ENCODE results near the gene VAV3. TPM values are rescaled to one million over a fixed set of nuclear protein-coding genes. Genes with fewer than 3 reads are reported as not detected.
"Not testable (repeated sequence)": the region's sequence is repeated elsewhere in the genome, so short reads cannot be mapped to it uniquely, and the experiment has no call there.

The VAV3 gene
- total RNA-seq, 1 donor from 2014 or later = 4.8 TPM

- no peaks in the 10 kb centered on the region for H3K27me3 ChIP-seq (ENCODE audit: control insufficient read depth, insufficient read depth, low read length)
- no peak overlapping the region for H3K4me3 ChIP-seq (ENCODE audit: low read depth, low read length)
- H3K36me3 ChIP-seq (ENCODE audit: control insufficient read depth, insufficient read depth, low read length) = no peaks in the 10 kb centered on the region
- no peak for DNase-seq (ENCODE audit: low read depth)
- TF ChIP-seq CTCF (IDR thresholded peaks at IDR 0.05; ENCODE audit: insufficient read depth, low read length, poor library complexity, severe bottlenecking) = no peak
Measured at GRCh38 chr1:107851418-107851817, 113.6 kb downstream of the VAV3 start.

DNA sequence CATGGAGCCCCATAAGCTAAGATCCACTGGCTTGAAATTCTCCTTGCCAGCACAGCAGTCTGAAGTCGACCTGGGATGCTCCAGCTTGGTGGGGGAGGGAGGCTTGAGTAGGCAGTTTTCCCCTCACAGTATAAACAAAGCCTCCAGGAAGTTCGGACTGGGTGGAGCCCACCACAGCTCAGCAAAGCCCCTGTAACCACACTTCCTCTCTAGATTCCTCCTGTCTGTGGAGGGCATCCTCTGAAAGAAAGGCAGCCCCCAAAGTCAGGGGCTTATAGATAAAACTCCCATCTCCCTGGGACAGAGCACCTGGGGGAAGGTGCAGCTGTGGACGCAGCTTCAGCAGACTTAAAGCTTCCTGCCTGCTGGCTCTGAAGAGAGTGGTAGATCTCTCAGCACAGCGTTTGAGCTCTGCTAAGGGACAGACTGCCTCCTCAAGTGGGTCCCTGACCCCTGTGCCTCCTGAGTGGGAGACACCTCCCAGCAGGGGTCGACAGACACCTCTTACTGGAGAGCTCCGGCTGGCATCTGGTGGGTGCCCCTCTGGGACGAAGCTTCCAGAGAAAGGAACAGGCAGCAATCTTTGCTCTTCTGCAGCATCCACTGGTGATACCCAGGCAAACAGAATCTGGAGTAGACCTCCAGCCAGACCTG lies 120.3 kb downstream of the VAV3 start:
- H3K4me3 ChIP-seq (ENCODE audit: low read depth, low read length); H3K36me3 ChIP-seq (ENCODE audit: control insufficient read depth, insufficient read depth, low read length); H3K27me3 ChIP-seq (ENCODE audit: control insufficient read depth, insufficient read depth, low read length); DNase-seq (ENCODE audit: low read depth): not testable (repeated sequence)

DNA sequence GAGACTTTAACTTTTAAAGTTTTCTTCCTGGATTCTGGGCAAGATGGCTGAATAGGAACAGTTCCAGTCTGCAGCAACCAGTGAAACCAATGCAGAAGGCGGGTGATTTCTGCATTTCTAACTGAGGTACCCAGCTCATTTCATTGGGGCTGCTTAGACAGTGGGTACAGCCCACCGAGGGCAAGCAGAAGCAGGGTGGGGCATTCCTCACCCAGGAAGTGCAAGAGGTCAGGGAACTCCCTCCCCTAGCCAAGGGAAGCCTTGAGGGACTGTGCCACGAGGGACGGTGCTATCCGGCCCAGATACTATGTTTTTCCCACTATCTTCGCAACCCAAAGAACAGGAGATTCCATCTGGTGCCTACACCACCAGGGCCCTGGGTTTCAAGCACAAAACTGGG lies 121.0 kb downstream of the VAV3 start:
- Histone ChIP-seq H3K27me3 (ENCODE audit: control insufficient read depth, insufficient read depth, low read length) (no peaks in the 10 kb centered on the region), H3K36me3 (ENCODE audit: control insufficient read depth, insufficient read depth, low read length) (no peaks in the 10 kb centered on the region), H3K4me3 (ENCODE audit: low read depth, low read length) (no peak overlapping the region)
- DNase-seq (ENCODE audit: low read depth) = no peak
- no peak for TF ChIP-seq CTCF (IDR thresholded peaks at IDR 0.05; ENCODE audit: insufficient read depth, low read length, poor library complexity, severe bottlenecking)

- Histone ChIP-seq H3K4me3 (ENCODE audit: low read depth, low read length) (no peak overlapping the region), H3K27me3 (ENCODE audit: control insufficient read depth, insufficient read depth, low read length) (no peaks in the 10 kb centered on the region), H3K36me3 (ENCODE audit: control insufficient read depth, insufficient read depth, low read length) (no peaks in the 10 kb centered on the region)
- TF ChIP-seq CTCF (IDR thresholded peaks at IDR 0.05; ENCODE audit: insufficient read depth, low read length, poor library complexity, severe bottlenecking) = no peak
- no peak for DNase-seq (ENCODE audit: low read depth)
Measured at GRCh38 chr1:107842241-107842640, 122.7 kb downstream of the VAV3 start.

DNA sequence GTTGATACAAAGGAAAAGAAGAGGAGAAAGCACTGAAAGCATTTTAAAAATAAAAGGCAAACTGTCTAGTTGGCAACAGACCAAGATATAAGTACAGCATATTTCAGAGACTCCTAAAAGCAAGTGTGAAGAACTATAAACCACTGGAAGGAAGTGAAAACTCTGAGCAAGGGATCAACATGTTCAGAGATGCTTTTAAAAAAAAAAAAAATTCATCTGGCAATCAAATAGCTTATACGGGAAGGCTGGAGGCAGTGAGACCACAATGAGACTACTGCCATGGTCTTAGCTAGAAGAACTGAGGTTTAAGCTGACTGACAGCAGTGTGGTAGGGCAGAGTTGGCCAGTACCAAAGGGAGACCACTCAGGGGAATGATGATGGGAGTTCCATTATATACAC lies 124.3 kb downstream of the VAV3 start:
- no peak for DNase-seq (ENCODE audit: low read depth)
- H3K4me3 ChIP-seq (ENCODE audit: low read depth, low read length) = no peak overlapping the region
- H3K27me3 ChIP-seq (ENCODE audit: control insufficient read depth, insufficient read depth, low read length) = no peaks in the 10 kb centered on the region
- no peak for TF ChIP-seq CTCF (IDR thresholded peaks at IDR 0.05; ENCODE audit: insufficient read depth, low read length, poor library complexity, severe bottlenecking)
- H3K36me3 ChIP-seq (ENCODE audit: control insufficient read depth, insufficient read depth, low read length) = no peaks in the 10 kb centered on the region

- no peak for DNase-seq (ENCODE audit: low read depth)
- no peaks in the 10 kb centered on the region for H3K27me3 ChIP-seq (ENCODE audit: control insufficient read depth, insufficient read depth, low read length)
- H3K36me3 ChIP-seq (ENCODE audit: control insufficient read depth, insufficient read depth, low read length) = no peaks in the 10 kb centered on the region
- no peak for TF ChIP-seq CTCF (IDR thresholded peaks at IDR 0.05; ENCODE audit: insufficient read depth, low read length, poor library complexity, severe bottlenecking)
- H3K4me3 ChIP-seq (ENCODE audit: low read depth, low read length) = no peak overlapping the region
Measured at GRCh38 chr1:107838056-107838455, 126.9 kb downstream of the VAV3 start.

All from kidney epithelial cell (primary cell).